Left hindlimb (tissue), 1 donor: ENCODE results near the gene TRPM3.
"Not testable (repeated sequence)": the region's sequence is repeated elsewhere in the genome, so short reads cannot be mapped to it uniquely, and the experiment has no call there.

ENCODE experiments used
- DNase-seq: peaks from one replicate; pipeline ENCODE4 v3.0.0-alpha.2; 2018

The TRPM3 gene

DNA sequence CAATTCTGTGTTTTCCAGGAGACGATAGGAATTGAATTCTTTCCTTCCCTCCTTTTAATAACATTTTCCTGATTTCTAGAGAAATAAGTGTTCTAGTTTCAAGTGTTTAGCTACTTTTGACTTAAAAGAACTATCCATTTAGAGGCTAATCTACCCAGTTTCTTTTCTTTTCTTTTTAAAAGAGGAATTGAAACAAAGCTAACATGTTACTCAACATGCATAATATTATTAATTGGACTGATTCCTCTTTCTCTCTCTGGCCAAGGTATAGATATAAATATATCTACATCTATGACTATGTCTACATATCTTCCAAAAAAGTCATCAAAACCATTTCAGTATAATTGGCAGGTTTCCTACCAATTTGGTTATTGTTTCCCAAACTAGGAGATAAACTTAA is 309.8 kb downstream of the TRPM3 start:
- DNase-seq: no peak

DNA sequence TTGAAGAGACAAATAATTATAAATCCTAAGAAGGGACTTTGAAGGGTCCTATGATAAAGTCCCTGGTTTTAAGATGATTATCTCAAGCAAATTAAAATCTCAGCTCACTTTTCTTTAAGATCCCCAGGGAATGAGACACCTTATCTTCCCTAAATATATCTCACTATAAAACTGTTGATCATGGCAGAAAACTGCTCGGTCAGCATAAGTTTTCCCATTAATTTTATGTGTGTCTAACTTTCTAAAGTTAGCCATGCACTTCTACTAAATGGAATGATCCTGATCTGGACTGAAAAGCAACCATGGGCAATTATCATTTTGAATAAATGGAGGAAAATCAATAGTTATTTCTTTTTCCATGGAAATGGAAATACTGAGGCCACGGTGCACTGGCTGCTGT is 314.5 kb downstream of the TRPM3 start:
- no peak for DNase-seq

DNA sequence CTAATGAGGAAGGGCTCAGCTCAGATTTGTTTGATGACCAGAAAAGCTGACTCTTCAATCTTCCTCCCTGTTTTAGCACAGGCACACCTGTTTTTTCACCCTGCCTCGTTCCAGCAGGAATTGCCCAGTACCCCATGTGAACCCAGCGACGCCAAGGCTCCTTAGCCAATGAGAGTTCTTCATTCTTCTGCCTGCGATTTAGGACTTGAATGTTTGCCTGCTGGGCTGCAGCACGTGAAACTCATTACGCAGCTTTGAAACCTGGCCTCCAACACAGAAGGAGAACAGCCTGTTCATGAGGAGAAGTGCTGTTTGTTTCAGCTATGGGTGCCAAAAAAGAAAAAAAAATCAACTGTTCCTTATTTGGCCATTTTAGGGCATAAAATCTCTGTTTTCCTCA is 315.5 kb downstream of the TRPM3 start:
- peak; percentile 38 for DNase-seq

DNA sequence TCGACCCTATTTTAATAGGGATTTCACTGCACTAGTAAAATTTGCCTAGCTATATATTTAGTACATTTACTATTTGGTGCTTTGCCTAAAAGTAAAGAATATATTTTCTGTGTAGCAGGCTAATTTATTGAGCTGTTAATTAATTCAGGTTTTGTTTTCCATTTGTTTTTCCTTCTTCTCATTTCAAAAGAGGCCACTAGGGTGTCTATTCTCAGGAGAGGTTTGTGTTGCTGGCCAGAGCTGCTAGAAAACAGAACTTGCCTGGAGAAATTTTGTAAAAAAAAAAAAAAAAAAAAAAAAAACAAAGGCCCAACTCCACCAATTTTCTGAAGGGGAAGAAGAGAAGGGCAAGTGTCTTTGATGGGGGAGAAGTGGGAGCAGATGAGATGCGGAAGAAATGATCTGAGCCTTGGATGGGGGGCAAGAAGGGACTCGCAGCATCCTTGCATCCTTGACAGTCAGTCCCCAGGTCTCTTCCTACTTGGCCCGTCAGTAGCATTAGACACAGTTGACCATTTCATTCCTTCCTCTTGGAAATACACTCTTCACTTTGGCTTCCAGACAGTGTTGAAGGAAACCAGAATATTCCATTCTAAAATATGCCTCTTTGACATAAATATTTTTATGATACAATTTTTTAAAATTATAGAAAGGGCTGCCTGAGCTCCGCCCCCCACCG is 318.5 kb downstream of the TRPM3 start:
- DNase-seq: no peak

DNA sequence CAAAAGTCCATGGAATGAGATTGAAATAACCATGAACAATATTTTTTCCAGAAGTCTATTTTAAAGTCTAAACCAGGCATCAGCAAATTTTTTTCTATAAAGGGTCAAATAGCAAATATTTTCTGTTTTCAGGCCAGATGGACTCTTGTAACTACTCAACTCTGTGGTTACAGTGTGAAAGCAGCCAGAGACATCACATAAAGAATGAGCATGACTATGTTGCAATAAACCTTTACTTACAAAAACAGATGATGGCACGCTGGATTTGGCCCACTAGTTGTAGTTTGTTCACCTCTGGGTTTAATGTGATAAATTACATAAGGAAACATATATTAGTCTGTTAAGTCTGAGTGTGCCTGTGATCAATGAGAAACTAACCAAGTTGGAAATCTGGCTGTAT is 319.2 kb downstream of the TRPM3 start:
- DNase-seq: no peak

DNA sequence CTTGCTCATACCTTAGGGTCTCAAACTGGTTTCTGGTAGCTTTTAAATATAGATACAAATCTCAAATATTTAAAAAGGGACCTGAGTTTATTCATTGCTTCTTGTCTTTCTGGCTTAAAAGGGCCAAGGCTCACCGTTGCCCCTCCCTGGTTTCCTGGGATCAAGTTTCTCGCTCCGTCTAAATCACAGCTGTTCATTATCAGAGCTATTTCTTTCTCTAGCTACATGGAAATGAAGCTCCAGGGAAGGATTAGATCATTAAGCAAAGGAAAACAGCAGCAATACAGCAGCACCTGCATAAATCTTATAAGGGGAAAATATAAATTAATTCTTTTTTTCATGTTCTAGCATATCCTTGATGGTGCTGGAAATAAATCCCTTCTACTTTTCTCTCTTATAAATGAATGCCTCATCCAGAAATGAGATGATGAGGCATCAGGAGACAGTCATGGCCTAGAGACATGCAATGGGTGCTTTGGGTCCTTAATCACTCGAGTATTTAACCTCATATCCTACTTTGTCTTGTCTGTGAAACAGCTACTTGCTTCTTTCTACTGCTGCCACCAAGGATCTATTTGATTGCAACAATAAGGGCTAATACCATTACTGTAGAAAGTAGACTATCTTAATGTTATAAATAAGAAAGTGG is 320.1 kb downstream of the TRPM3 start:
- no peak for DNase-seq

DNA sequence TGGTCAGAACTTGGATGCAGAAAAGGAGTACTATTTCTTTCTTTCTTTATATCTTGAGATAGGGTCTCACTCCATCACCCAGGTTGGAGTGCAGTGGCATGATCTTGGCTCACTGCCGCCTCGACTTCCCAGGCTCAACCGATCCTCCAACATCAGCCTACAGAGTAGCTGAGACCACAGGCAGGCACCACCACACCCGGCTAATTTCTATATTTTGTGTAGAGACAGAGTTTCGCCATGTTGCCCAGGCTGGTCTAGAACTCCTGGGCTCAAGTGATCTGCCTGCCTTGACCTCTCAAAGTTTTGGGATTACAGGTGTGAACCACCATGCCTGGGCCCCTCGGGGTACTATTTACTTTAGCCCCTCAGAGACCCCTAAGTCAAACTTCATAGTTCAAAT is 323.4 kb downstream of the TRPM3 start:
- no peak for DNase-seq

DNA sequence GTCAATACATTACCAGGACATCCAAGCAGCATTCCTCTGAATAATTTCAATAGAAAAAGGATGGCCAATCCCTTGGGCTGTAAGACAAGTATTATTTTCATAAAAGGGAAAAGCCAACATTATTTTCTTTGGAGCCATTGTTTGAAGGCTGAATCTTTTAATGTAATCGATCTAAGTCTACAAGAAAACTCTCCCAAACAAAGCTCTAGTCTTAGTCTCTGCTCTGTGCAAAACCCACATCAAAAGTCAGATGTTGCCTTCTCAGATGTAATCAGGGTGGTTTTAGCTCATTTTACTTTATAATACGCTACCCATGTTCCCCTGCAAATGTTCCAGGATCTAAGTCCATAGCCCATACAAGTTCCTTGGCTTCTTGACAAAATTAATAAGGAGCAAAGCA is 325.6 kb downstream of the TRPM3 start:
- no peak for DNase-seq

DNA sequence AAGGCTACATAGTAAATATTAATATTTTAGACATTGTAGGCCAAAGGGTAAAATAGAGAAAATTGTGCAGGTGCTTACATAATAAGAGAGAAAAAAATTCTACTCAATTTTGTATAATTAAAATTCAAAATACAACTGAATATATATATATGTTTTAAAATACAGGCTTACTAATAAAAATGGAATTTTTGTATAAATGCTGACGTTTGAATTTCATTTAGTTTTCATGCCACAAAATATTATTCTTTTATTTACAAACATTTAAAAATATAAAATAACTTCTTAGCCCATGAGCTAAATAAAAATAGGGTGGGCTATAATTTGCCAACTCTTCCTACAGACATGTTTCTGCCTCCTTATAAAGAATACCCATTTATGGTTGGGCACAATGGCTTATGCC is 328.6 kb downstream of the TRPM3 start:
- DNase-seq: no peak

DNA sequence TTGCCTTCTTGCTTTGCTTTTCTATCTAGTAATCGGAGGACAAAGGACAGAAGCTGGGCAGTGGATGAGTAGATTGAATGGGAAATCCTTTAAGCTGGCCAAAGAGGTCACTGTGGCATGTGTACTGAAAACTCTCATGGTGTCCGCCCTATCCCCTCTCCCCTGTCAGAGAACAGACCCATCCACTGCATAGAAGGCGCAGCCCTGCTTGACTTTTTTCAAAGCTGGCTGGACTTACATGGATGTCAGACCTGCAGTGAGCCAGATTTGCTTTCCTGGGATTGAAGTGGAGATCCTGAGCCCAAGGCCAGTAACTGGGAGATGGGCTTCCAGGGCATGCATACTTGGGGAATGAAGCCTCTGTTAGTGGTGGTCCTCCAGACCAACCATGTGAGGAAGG is 329.5 kb downstream of the TRPM3 start:
- DNase-seq: no peak

DNA sequence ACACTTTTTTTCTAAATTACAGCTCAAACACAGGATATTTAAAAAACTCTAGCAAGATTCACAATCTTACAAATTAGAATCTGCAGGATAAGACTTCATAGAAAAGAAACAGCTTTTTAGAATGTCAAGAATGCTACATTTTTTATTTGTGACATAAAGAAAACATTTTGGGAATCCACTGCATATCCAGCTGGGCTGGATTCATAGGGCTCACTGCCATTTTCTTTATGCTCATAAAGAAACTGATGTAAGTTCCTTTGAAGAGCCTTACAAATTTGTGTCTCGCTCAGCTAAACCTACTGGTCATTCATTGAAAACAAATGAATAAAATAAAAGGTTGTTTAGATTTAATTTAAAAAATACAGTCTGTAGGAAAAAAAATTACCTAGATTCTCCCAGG is 332.3 kb downstream of the TRPM3 start:
- peak; percentile 31 for DNase-seq

DNA sequence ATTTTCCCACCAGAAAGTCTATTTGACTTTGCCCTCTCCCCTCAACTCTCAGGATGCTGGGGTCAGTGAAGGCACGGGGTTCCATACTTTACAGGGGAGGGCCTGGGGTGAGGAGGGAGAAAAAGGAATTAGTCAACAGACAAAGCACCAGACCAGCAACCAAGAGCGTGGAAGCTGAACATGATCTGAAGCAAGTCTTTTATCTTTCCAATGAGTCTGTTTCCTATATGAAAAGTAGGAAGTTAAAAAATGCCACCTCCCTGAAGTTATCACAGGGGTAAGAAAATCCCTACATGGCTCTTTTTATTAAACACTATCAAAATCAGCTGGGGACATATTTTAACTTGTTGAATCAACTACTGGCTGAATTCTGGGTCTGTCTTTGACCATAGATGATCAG is 337.0 kb downstream of the TRPM3 start:
- DNase-seq: no peak

DNA sequence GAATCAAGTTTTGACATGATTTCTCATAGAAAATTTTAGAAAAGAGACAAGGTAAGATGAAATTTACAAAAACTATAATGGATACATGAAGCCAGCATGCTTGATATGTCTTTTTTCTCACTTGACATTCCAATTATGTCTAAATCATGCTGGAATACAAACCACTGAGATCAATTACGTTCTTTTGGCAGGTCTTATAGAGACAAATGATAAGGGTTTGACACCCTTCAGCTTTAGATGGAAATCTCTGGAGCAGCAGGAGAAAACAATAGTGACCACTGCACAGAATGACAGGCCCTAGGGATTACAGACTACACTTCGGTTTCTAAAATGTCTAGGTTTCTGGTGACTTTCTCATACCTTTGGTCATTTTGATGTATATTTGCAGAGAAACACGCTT is 342.9 kb downstream of the TRPM3 start:
- no peak for DNase-seq

DNA sequence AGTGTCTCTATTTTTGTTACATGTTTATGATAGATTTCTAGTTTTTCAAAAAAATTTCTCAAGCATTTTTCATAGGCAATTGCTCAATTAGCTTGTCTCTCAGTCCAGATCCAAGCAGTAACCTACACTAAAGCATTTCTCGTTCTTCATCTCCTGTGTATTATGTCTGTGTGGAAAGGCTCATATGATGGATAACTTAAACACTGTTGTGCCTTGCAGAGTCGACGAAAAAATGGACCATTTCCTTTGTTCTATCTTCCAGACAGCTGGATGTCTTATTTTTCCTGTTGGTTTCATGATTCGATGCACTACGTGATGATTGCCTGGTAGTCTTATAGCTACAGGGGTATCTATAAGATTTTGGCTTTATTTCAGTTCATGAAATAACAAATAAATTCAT is 347.8 kb downstream of the TRPM3 start:
- no peak for DNase-seq

DNA sequence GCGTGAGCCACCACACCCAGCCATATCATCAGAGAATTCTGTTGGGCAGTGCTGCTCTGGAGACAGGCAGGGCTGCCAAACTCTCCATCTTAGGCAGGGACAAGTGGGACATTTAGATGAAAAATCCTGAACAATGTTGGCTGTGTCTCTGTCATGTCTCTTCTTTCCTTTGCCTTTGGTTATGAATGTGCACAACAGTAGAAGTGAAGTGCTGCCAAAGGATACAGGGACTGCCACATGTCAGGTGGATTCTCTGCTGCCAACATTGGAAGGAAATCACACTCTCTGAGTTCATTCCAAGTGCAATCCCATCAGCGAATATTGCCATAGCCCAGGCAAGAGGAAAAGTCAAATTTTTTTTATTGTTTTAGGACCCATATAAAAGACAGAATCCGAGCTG is 348.8 kb downstream of the TRPM3 start:
- no peak for DNase-seq

DNA sequence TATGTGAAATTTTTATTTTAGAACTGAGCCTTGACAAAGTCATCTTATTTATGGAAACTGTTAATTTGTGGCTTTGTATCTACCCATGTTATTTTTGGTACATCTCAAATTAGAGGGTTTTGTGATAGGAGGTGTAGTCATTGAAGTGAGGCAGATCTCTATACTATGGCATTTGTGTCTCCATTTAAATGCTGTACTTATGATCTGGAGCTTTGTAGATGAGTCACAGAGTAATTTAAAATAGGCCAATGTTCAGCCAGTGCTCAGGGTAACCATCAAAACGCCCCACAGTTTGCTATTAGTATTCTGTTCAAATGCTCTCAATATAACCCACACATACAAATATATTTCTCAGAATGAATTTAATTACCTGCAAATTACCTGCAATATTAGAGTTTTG is 355.5 kb downstream of the TRPM3 start:
- DNase-seq: no peak

DNA sequence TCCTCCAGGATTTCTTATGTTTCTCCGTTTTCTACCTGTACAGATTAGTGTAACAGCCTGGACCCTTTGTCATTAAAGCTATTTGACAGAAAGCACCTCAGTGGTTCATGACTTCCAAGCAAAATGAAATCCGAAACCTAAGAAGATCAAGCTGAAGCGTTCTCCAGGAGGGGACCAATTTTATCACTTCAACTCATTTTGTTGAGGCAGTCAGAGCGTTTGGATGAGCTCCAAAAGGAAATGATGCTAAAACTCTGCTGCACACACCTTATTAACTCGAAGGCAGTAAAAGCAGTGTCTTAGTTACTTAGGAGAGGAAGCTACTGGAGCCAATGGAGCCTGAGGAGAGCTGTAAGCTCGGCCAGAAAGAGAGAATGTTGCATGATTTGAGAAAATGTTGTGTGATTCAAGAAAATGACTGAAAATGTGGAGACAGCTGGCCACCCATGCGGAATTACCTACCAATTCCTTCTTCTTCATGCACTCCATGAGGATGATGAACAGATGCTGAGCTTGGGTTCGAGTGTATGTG is 360.2 kb downstream of the TRPM3 start:
- DNase-seq: no peak

DNA sequence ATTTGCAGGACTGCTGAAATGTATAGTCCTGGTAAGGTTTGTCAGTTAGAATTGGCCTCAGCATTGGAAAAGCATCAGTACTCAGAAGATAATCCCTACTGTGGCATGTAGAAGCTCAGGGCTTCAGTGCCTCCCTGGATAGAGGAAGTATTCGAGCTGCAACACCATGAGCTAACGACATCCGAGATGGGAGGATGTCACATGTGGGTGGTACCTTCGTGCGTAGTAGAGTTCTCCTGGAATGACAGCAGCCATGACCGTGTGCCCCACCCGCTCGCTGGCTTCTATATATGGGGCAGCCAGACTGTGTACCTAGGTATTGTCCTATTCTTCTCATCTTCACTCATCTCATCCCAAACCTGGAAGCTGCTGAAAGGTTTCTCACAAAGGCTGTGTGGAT is 361.2 kb downstream of the TRPM3 start:
- no peak for DNase-seq

DNA sequence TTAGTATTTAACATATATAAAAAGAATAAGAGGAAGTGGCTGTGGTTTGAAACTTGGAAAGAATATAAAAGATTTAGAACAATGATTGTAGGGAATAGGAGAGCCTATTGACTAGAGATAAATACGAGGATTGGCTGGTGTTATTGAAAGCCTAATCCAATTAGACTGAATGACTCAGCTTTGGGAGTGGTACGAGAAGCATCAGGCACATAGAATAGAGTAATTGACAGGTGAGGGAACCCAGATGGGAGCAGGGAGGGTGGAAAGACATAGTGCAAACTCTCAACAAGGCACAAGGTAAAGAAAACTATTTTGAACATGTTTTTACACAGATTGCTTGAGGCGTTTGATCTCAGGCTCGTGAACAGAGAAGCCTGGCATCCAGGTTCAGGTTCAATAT is 368.1 kb downstream of the TRPM3 start:
- DNase-seq: no peak

DNA sequence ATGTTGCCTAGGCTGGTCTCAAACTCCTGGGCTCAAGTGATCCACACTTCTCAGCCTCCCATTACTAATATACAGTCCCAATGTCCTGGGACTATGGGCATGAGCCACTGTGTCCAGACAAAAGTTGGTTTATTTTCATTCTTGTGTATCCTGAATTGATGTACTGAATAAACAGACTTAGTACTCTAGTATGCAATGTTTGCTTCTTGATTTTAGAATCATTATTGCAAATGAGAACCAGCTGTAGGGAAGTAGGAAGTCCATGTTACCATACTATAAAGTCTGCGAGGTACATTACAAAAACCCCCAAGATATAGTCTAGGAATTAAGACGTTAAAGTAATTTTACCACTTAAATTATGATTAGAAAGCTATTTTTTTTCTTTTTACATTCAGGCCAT is 372.4 kb downstream of the TRPM3 start:
- DNase-seq: no peak

DNA sequence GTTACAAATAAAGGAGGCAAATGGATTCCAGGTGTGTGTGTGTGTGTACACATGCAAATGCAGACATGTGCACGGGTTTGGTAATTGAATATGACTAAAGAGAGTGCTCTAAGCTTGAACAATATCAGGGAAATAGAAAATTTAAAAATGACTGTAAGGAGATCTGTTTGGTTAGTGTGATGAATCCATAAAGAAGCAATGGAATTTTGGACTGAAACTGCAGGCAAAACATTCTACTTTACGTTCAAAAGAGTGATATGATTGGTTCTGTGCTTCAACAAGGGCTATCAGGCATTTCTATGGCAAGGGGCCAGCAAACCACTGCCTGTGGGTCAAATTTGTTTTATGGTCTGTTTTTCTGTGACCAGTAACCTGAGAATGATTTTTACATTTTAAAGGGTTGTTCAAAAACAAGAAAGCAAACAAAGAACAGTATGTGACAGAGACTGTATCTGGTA is 374.1 kb downstream of the TRPM3 start:
- no peak for DNase-seq

DNA sequence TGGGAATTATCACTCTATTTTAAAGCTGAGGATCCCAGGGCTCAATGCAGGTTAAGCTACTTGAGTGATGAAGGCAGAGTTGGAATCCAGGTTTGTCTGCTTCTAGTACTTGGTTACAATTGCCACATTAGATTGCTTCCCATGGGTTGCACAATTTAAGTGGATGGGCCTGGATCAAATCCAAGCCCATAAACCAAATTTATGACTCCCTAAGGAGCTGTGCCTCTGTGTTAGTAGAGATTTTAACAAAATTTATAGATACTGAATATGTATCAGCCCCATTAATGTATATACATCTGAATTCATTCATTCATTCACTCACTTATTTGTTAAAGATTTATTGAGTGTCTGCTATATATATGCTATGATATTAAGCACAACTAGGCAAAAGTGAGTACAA is 374.7 kb downstream of the TRPM3 start:
- no peak for DNase-seq

DNA sequence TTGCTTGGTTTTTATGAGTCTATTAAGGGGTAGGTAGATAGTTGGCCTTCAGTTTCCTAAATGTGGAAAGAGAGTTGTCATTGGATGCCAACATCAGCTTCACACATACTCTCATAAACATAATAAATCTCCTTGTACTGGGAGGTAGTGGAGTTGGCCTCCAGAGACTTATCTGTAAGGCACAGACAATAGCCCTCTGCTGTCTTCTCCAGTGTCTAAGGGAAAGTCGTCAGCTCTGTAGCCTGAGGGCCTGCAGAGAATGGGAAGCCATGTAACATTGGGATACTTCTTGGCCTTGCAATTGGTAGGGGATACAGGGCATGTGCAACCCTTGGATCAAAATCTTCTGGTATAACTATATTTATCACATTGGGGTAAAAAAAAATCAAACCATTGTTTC is 375.1 kb downstream of the TRPM3 start:
- no peak for DNase-seq

DNA sequence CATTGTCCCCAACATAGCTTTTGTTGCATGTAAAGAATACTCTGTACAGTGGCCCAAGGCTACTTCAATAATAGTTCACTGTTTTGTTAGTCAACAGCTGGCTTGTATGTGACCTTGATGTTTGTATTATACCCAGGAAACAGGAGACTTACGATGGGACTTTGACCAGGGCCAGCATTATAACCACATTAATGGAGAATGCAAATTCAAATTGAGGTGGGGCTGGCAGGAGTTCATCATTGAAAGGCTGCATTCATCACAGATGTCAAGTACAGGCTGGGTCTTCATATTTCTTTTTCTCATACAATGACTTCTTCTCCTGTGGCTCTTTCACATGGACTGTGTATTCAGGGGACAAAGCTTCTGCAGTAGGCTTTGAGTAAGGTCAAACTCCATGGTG is 396.6 kb downstream of the TRPM3 start:
- not testable (repeated sequence) for DNase-seq

DNA sequence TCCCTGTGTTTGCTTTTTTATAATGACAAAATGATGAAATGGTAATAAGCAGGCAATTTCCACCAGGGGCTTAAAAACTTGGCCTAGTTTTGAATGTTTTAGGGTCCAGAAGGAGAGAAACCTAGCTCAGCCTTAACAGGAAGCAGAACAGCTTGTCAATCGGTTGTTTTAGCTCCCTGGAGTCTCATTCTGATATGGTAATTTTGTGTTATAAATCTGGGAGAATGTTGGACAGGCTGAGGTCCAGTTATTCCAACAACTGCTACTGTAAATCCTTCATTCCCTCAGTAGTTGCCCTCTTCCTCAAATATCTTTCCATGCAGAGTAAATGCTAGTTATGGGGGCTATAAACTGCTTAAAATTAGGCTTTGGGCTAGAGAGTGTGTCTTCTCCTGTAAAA is 397.4 kb downstream of the TRPM3 start:
- not testable (repeated sequence) for DNase-seq
